ENCODE results near the gene KLHDC1. TPM values are rescaled to one million over a fixed set of nuclear protein-coding genes. Genes with fewer than 3 reads are reported as not detected.
A peak's percentile ranks its signal among the peaks of the same experiment; 100 is the strongest.

KLHDC1 gene
- total and polyA plus RNA-seq, 9 of the 15 experiments (the other 6 are each of a cell fraction or from before 2014, with no cell fraction given): 0.08 to 0.41 (median 0.18) TPM

DNA sequence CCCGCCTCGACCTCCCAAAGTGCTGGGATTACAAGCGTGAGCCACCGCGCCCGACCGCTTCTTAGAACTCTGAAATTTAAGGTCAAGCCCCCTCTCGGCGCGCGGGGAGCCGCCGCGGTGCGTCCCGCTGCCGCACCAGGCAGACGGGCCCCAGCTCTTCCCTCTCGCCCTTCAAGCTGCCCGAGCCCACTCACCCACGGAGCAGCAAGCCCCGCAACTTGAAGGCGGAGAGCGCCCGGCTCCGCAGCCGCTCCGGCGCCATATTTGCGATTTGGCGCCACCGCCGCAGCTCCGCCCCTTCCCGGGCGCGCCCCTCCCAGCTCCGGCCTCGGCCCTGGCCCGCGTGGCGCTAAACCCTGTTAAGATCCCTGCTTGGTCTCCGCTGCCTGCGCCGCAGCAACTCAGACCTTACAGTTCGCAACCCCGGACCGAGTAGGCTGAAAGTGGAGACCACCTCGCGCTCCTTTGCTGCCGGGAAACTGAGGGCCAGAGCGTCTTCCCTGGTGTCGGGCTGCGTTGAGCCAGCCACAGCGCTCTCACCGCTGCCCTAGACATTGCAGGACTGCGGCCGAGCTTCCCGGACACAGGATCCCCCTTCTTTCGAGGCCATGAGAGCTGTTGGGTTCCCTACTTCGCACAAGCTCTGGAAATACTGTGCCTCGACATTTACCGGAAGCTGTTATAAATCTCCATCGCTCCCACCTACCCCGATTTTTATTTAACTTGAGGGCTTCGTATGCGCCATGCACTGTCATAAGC, 4.8 kb upstream of the KLHDC1 start, which contains the start of gene POLE2 (continued):
- TF ChIP-seq, protein P1, sequence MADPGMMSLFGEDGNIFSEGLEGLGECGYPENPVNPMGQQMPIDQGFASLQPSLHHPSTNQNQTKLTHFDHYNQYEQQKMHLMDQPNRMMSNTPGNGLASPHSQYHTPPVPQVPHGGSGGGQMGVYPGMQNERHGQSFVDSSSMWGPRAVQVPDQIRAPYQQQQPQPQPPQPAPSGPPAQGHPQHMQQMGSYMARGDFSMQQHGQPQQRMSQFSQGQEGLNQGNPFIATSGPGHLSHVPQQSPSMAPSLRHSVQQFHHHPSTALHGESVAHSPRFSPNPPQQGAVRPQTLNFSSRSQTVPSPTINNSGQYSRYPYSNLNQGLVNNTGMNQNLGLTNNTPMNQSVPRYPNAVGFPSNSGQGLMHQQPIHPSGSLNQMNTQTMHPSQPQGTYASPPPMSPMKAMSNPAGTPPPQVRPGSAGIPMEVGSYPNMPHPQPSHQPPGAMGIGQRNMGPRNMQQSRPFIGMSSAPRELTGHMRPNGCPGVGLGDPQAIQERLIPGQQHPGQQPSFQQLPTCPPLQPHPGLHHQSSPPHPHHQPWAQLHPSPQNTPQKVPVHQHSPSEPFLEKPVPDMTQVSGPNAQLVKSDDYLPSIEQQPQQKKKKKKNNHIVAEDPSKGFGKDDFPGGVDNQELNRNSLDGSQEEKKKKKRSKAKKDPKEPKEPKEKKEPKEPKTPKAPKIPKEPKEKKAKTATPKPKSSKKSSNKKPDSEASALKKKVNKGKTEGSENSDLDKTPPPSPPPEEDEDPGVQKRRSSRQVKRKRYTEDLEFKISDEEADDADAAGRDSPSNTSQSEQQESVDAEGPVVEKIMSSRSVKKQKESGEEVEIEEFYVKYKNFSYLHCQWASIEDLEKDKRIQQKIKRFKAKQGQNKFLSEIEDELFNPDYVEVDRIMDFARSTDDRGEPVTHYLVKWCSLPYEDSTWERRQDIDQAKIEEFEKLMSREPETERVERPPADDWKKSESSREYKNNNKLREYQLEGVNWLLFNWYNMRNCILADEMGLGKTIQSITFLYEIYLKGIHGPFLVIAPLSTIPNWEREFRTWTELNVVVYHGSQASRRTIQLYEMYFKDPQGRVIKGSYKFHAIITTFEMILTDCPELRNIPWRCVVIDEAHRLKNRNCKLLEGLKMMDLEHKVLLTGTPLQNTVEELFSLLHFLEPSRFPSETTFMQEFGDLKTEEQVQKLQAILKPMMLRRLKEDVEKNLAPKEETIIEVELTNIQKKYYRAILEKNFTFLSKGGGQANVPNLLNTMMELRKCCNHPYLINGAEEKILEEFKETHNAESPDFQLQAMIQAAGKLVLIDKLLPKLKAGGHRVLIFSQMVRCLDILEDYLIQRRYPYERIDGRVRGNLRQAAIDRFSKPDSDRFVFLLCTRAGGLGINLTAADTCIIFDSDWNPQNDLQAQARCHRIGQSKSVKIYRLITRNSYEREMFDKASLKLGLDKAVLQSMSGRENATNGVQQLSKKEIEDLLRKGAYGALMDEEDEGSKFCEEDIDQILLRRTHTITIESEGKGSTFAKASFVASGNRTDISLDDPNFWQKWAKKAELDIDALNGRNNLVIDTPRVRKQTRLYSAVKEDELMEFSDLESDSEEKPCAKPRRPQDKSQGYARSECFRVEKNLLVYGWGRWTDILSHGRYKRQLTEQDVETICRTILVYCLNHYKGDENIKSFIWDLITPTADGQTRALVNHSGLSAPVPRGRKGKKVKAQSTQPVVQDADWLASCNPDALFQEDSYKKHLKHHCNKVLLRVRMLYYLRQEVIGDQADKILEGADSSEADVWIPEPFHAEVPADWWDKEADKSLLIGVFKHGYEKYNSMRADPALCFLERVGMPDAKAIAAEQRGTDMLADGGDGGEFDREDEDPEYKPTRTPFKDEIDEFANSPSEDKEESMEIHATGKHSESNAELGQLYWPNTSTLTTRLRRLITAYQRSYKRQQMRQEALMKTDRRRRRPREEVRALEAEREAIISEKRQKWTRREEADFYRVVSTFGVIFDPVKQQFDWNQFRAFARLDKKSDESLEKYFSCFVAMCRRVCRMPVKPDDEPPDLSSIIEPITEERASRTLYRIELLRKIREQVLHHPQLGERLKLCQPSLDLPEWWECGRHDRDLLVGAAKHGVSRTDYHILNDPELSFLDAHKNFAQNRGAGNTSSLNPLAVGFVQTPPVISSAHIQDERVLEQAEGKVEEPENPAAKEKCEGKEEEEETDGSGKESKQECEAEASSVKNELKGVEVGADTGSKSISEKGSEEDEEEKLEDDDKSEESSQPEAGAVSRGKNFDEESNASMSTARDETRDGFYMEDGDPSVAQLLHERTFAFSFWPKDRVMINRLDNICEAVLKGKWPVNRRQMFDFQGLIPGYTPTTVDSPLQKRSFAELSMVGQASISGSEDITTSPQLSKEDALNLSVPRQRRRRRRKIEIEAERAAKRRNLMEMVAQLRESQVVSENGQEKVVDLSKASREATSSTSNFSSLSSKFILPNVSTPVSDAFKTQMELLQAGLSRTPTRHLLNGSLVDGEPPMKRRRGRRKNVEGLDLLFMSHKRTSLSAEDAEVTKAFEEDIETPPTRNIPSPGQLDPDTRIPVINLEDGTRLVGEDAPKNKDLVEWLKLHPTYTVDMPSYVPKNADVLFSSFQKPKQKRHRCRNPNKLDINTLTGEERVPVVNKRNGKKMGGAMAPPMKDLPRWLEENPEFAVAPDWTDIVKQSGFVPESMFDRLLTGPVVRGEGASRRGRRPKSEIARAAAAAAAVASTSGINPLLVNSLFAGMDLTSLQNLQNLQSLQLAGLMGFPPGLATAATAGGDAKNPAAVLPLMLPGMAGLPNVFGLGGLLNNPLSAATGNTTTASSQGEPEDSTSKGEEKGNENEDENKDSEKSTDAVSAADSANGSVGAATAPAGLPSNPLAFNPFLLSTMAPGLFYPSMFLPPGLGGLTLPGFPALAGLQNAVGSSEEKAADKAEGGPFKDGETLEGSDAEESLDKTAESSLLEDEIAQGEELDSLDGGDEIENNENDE (IDR thresholded peaks at IDR 0.05; ENCODE audit: low read depth, low read length): no peak
- TF ChIP-seq POLR2B (IDR thresholded peaks at IDR 0.05; ENCODE audit: low read depth, partially characterized antibody) (peak; percentile 61), HDAC8 (tag; IDR thresholded peaks at IDR 0.05) (no peak), HDGF (IDR thresholded peaks at IDR 0.05) (0 out of 2 replicates have a peak, but pooled peaks have one; percentile 35), KLF6 (CRISPR knock-in tag; IDR thresholded peaks at IDR 0.05; ENCODE audit: borderline replicate concordance) (no peak), SRSF9 (IDR thresholded peaks at IDR 0.05; ENCODE audit: borderline replicate concordance, low read depth, low read length) (no peak), MIER1 (IDR thresholded peaks at IDR 0.05; ENCODE audit: low read depth) (no peak), ZNF707 (CRISPR knock-in tag; conservative IDR thresholded peaks at IDR 0.05) (no peak), RUNX1 (IDR thresholded peaks at IDR 0.05; ENCODE audit: low read depth) (no peak), PHTF2 (CRISPR knock-in tag; IDR thresholded peaks at IDR 0.05) (no peak), MBD2 (IDR thresholded peaks at IDR 0.05; ENCODE audit: borderline replicate concordance, low read depth) (peak; percentile 18; the same call in 1 of the 2 replicates)
- TF ChIP-seq, protein P2, sequence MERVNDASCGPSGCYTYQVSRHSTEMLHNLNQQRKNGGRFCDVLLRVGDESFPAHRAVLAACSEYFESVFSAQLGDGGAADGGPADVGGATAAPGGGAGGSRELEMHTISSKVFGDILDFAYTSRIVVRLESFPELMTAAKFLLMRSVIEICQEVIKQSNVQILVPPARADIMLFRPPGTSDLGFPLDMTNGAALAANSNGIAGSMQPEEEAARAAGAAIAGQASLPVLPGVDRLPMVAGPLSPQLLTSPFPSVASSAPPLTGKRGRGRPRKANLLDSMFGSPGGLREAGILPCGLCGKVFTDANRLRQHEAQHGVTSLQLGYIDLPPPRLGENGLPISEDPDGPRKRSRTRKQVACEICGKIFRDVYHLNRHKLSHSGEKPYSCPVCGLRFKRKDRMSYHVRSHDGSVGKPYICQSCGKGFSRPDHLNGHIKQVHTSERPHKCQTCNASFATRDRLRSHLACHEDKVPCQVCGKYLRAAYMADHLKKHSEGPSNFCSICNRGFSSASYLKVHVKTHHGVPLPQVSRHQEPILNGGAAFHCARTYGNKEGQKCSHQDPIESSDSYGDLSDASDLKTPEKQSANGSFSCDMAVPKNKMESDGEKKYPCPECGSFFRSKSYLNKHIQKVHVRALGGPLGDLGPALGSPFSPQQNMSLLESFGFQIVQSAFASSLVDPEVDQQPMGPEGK (CRISPR knock-in tag; IDR thresholded peaks at IDR 0.05; ENCODE audit: borderline replicate concordance): no peak

Measured in K562 (cell line).